ENCODE results near the gene NDUFS1.
"Not testable (repeated sequence)": the region's sequence is repeated elsewhere in the genome, so short reads cannot be mapped to it uniquely, and the experiment has no call there.

Gene NDUFS1

GRCh38 chr2:206159346-206160124, at the start of gene NDUFS1, which contains the start of gene EEF1B2:
Gene NDUFS1, minus strand, starts transcription at chr2:206159444. Its CDS starts 5,766 bp downstream, at chr2:206153678.
Gene EEF1B2, plus strand, starts transcription at chr2:206159895. Its CDS starts 85 bp downstream, at chr2:206159980.
- DNase-seq, result peak; percentile 97 to 99

DNA sequence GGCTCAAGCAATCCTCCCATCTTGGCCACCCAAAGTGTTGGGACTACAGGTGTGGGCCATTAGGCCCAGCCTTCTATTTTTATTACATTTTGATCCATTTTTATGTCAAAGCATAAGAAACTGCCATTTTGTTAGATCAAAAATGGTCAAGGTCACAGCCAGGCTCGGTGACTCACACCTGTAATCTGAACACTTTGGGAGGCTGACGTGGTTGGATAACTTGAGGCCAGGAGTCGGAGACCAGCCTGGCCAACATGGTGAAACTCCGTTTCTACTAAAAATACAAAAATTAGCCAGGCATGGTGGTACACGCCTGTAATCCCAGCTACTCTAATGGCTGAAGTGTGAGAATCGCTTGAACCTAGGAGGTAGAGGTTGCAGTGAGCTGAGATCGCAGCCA, 49.7 kb upstream of the NDUFS1 start:
- DNase-seq, result no peak

- DNase-seq, result not testable (repeated sequence)
Measured at GRCh38 chr2:206207316-206207715, 48.1 kb upstream of the NDUFS1 start.

- no peak for DNase-seq
Measured at GRCh38 chr2:206204710-206205109, 45.5 kb upstream of the NDUFS1 start.

GRCh38 chr2:206203331-206203730, 44.1 kb upstream of the NDUFS1 start:
- DNase-seq, result no peak

- no peak for DNase-seq
Measured at GRCh38 chr2:206202446-206202845, 43.2 kb upstream of the NDUFS1 start.

- no peak for DNase-seq
Measured at GRCh38 chr2:206201075-206201848, 42.0 kb upstream of the NDUFS1 start.

- no peak for DNase-seq
Measured at GRCh38 chr2:206198677-206199076, 39.4 kb upstream of the NDUFS1 start.

DNA sequence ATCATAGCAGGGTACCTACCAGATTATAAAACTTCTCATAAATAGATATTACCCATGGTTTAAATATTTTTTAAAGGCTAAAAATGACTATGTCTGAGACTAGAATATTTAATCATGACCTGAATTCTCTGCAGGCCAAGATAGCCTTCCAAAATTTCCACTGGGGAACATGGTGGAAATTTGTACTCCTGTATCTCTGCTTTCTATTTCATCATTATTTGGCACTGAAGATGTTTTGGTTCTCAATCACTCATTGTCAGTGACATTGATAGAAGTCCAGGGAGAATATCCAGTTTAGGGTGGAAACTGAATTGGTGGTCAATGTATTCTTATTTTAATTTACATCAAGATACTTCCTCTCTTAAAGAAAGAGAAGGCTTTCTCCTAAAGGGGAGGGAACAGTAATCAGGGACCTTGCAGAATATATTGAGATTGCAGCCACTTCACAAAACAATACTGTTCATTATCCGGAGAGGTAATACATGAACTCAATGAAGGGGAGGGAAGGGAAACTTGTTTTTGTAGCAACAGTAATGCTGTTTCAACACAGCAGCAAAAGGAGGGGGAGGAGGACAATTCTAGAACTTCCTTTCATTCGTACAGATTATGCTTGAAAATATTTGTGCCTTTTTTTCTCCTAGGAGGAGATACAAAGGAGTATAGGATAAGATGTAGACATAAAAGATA, 34.6 kb upstream of the NDUFS1 start:
- no peak for DNase-seq

DNA sequence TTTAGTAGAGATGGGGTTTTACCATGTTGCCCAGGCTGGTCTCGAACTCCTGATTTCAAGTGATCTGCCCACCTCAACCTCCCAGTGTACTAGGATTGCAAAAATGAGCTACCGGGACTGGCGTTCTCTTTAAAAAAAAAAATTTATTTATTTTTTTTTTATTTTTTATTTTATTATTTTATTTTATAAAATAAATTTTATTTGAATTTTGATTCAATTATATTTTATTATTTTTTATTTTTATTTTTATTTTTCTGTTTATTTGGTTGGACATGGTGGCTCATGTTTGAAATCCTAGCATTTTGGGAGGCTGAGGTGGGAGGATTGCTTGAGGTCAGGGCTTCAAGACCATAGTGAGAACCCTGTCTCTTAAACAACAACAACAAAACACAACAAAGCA, 32.9 kb upstream of the NDUFS1 start:
- DNase-seq, result no peak

- no peak for DNase-seq
Measured at GRCh38 chr2:206190689-206191088, 31.4 kb upstream of the NDUFS1 start.

DNA sequence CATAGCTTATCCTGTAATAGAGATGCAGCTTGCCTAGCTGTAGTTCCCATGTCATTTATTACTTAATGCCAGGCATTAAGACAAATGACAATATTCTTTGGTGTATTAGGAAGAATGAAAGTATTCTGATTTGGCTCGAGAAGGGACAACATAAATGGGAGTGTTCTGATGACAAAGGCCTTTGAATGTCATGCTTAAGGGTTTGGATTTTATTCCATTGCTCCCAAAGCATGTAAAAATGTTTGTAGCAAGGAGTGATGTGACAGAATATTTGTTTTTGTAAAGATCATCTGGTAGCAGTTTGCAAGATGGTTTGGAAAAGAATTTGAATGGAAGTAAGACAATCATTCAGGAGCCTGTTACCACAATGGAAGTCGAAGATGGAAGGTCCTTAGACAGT, 30.9 kb upstream of the NDUFS1 start:
- no peak for DNase-seq

- no peak for DNase-seq
Measured at GRCh38 chr2:206189691-206190090, 30.4 kb upstream of the NDUFS1 start.

DNA sequence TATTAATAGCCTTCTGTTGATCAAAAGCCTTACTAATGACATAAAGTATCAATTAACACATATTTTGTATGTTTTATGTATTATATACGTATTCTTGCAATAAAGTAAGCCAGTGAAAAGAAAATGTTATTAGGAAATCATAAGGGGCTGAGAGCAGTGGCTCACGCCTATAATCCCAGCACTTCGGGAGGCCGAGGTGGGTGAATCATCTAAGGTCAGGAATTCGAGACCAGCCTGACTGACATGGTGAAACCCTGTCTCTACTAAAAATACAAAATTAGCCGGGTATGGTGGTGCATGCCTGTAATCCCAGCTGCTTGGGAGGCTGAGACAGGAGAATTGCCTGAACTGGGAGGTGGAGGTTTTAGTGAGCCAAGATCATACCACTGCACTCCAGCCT, 22.3 kb upstream of the NDUFS1 start:
- DNase-seq, result not testable (repeated sequence)

GRCh38 chr2:206176901-206177300, 17.7 kb upstream of the NDUFS1 start:
- DNase-seq, result no peak

GRCh38 chr2:206176121-206176520, 16.9 kb upstream of the NDUFS1 start:
- no peak for DNase-seq

DNA sequence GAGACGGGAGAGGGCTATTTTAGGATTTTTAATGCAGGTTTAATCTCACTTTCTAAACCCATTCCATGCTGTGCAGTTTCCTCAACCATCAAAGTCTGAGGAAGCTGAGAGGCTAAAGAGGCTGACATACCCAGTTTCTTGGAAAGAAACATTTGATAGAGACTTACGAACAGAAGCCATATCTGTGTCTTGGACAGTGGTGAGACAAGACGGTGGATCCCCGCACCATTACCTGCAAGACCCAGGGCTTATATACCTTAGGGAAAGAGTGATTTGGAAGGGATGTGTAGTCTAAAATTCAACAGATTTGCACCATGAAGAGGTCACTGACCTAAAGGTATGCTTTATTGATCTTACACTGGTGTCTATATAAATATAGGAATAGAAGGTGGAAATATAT, 13.9 kb upstream of the NDUFS1 start:
- DNase-seq, result no peak

GRCh38 chr2:206171624-206172397, 12.6 kb upstream of the NDUFS1 start:
- DNase-seq, result not testable (repeated sequence)

- DNase-seq, result not testable (repeated sequence)
Measured at GRCh38 chr2:206168230-206168629, 9.0 kb upstream of the NDUFS1 start.

DNA sequence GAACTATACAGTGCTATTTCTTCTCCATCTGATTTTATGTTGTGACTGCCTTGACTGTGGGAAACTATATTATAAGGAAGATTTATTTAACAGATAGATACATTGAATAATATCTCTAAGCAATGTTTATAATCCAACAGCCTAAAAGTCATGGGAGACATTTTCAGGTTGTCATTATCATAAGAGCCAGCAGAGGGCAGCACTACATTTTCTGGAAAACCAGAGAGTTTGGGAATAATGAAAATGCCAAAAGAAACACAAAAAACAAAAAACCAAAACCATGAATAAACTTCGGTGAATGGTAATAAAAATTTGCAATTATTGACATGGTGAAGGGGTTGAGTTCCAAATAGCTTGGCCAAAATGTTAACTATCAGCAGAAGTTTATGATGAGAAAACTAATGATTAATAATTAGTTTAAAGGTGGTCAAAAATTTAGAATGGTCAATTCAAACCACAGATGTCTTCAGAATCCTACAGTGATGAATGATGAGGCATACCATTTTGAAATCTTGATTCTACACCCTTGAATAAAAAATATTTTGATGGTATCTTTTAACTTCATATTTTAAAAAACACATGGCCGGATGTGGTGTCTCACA, 5.1 kb upstream of the NDUFS1 start:
- peak; percentile 7 to 36 for DNase-seq

- DNase-seq, result no peak
Measured at GRCh38 chr2:206163251-206163880, 4.1 kb upstream of the NDUFS1 start.

DNA sequence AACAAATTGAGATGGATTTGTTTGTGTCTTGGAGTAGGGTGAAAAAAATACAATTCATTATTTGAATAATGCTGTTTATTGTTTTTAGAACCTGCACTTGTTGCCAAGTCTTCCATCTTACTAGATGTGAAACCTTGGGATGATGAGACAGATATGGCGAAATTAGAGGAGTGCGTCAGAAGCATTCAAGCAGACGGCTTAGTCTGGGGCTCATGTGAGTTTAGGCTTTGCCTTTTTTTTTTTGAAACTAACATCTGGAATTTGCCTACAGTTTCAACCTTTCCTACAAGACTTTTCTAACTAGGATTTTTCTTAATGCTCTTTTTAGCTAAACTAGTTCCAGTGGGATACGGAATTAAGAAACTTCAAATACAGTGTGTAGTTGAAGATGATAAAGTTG, 3.2 kb upstream of the NDUFS1 start:
- DNase-seq, result not testable (repeated sequence)

All from NCI-H2081 (cell line).